Keratinocyte (primary cell): ENCODE results near the gene ZBTB7A. TPM values are rescaled to one million over a fixed set of nuclear protein-coding genes. Genes with fewer than 3 reads are reported as not detected.

ENCODE experiments used
- DNase-seq: peaks from one replicate; pipeline ENCODE4 v3.0.0-alpha.2; 2011; ENCODE audit warnings: low read depth, missing footprints, low spot score
- FAIRE-seq: peaks from 2 replicates; lab custom pipeline; 2011; peaks lifted over from hg19 to GRCh38; lab: Jason Lieb, UNC
- H2AFZ ChIP-seq: 2 replicates; pipeline ENCODE4 v1.6.0; 2012; ENCODE audit warnings: low read length, control low read depth, inconsistent platforms; ENCODE audit not compliant: control insufficient read depth
- H3K27ac ChIP-seq: 2 replicates; pipeline ENCODE4 v1.5.1; 2011; ENCODE audit warnings: low read length; ENCODE audit not compliant: control insufficient read depth, insufficient read depth
- H3K27me3 ChIP-seq: 3 replicates; pipeline ENCODE4 v1.6.0; 2011; ENCODE audit warnings: low read length; ENCODE audit not compliant: control insufficient read depth, insufficient read depth; ENCODE audit errors: extremely low read depth
- H3K36me3 ChIP-seq, 2 experiments: 2 replicates in 1 of 2; 3 replicates in 1 of 2; pipeline ENCODE4 v1.5.1; 2011; ENCODE audit warnings: low read length in 2 of 2, mild to moderate bottlenecking in 1 of 2; ENCODE audit not compliant: control insufficient read depth in 2 of 2, insufficient read depth in 2 of 2; ENCODE audit errors: extremely low read depth in 1 of 2
- H3K4me1 ChIP-seq: 3 replicates; pipeline ENCODE4 v1.5.1; 2011; ENCODE audit warnings: low read length; ENCODE audit not compliant: control insufficient read depth, insufficient read depth; ENCODE audit errors: extremely low read depth
- H3K4me2 ChIP-seq: 3 replicates; pipeline ENCODE4 v1.6.0; 2011; ENCODE audit warnings: low read depth, low read length; ENCODE audit not compliant: control insufficient read depth, insufficient read depth; ENCODE audit errors: extremely low read depth
- H3K4me3 ChIP-seq, 3 experiments: fragments of 200-600 bp in 1 of 3; sonication (generic) in 1 of 3; 2 replicates in 2 of 3; 3 replicates in 1 of 3; pipeline ENCODE4 v1.5.1; 2011 to 2016; ENCODE audit warnings: low read length in 3 of 3, mild to moderate bottlenecking in 3 of 3, control low read depth in 2 of 3, inconsistent platforms in 1 of 3, low read depth in 1 of 3, mixed read lengths in 1 of 3, mixed run types in 1 of 3, moderate library complexity in 1 of 3; ENCODE audit not compliant: control insufficient read depth in 2 of 3, insufficient read depth in 2 of 3; ENCODE audit errors: extremely low read depth in 1 of 3
- H3K79me2 ChIP-seq: 2 replicates; pipeline ENCODE4 v1.6.0; 2012; ENCODE audit warnings: low read length; ENCODE audit not compliant: control insufficient read depth, insufficient read depth
- H3K9ac ChIP-seq: 3 replicates; pipeline ENCODE4 v1.6.0; 2011; ENCODE audit warnings: low read length; ENCODE audit not compliant: control insufficient read depth, insufficient read depth; ENCODE audit errors: extremely low read depth
- H3K9me1 ChIP-seq: 3 replicates; pipeline ENCODE4 v1.6.0; 2011; ENCODE audit warnings: low read length; ENCODE audit not compliant: control insufficient read depth, insufficient read depth; ENCODE audit errors: extremely low read depth
- H3K9me3 ChIP-seq: 2 replicates; pipeline ENCODE4 v1.5.1; 2012; ENCODE audit warnings: low read depth, low read length; ENCODE audit not compliant: control insufficient read depth
- H4K20me1 ChIP-seq: 3 replicates; pipeline ENCODE4 v1.6.0; 2011; ENCODE audit warnings: low read length; ENCODE audit not compliant: control insufficient read depth, insufficient read depth; ENCODE audit errors: extremely low read depth
- EZH2 ChIP-seq: IDR thresholded peaks from one replicate; pipeline ENCODE4 v1.6.1; 2012; ENCODE audit warnings: inconsistent platforms, mild to moderate bottlenecking, low read length, moderate library complexity
- dilution Hi-C: fragments of 300-500 bp; cut with MboI; formaldehyde crosslinking; loops from one replicate; pipeline ENCODE4 v1.7.0; 2020; ENCODE audit warnings: low sequenced_read_pairs; ENCODE audit not compliant: extremely low pct_ligation_motif_present
- polyA plus RNA-seq, 5 experiments: library from polyadenylated mRNA; depleted of rRNA in 3 of 5; stranded (reverse) in 3 of 5; stranded (forward) in 1 of 5; unstranded in 1 of 5; fragments of >200 nt; gene quantifications; 1 replicate in 1 of 5; 2 replicates in 3 of 5; 3 replicates in 1 of 5; pipeline versions ENCODE4 v1.2.1 to v1.2.3, GENCODE V29; 2011 to 2012; ENCODE audit warnings: missing spikeins in 2 of 5, low read depth in 1 of 5, low replicate concordance in 1 of 5
- TF ChIP-seq, protein P1 (sequence below), 3 experiments: IDR thresholded peaks in 1 of 3; conservative IDR thresholded peaks in 1 of 3; optimal IDR thresholded peaks in 1 of 3; 2 replicates in 2 of 3; 3 replicates in 1 of 3; pipeline versions ENCODE3 to v1.5.1; 2011; ENCODE audit warnings: low read length in 3 of 3, mild to moderate bottlenecking in 3 of 3, moderate library complexity in 2 of 3, control low read depth in 1 of 3, inconsistent platforms in 1 of 3; ENCODE audit not compliant: insufficient read depth in 2 of 3; ENCODE audit errors: extremely low read depth in 1 of 3

Gene ZBTB7A
- polyA plus RNA-seq, 1 donor (not counting 4 experiments of a cell fraction or from before 2014, with no cell fraction given): 3.7 TPM

DNA sequence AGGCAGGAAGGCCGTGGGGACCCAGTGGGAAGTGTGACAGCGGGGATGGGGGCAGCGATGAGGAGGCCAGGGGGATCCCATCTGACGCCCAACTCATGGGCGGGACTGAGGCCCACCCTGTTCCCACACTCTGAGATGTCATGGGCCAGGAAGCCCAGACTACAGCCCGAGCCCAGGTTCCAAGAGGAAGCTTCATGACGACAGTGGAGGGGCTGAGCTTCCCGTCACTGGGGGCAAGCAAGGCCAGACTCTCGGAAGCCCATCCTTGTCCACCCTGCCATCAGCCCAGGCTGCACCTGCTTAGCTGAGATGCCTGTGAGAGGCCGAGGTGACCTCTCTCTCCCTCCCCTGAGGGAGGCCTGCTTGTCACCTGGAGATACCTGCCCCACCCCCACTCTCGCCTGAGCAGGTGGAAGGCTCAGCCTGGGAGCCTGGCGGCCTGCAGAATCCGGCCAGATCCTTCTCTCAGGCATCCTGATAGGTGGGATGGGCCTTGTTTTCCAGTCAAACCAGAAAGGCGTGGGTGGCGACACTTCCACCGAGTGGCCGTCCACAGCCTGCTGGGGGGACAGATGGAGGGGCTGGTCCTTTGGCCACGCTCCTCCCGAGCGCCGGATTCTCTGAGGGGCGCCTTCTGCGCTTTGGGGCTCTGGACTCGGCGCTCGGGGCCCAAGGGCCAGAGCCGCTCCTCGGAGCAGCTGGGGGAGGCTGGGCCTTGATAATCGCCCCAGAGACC is 4.8 kb downstream of the ZBTB7A start:
- H3K27ac ChIP-seq: peak overlapping the region; percentile 43
- H2AFZ ChIP-seq: no peak overlapping the region
- dilution Hi-C loops: no loop called here
- peaks cover 33% of the 10 kb centered on the region for H4K20me1 ChIP-seq
- H3K27me3 ChIP-seq: no peaks in the 10 kb centered on the region
- peaks cover 82% of the 10 kb centered on the region for H3K79me2 ChIP-seq
- no peaks in the 10 kb centered on the region for H3K9me3 ChIP-seq
- peak overlapping the region; percentile 60 for H3K9ac ChIP-seq
- peaks cover 62% of the 10 kb centered on the region for H3K4me1 ChIP-seq
- peak overlapping the region; percentile 77 for H3K4me2 ChIP-seq
- peaks cover 7 to 18% of the 10 kb centered on the region in 2 experiments for H3K36me3 ChIP-seq
- DNase-seq (no peak), FAIRE-seq (peak; percentile 9)
- peak overlapping the region; percentile 39 to 85 (median 57) for H3K4me3 ChIP-seq
- H3K9me1 ChIP-seq: no peaks in the 10 kb centered on the region
- TF ChIP-seq EZH2: no peak

DNA sequence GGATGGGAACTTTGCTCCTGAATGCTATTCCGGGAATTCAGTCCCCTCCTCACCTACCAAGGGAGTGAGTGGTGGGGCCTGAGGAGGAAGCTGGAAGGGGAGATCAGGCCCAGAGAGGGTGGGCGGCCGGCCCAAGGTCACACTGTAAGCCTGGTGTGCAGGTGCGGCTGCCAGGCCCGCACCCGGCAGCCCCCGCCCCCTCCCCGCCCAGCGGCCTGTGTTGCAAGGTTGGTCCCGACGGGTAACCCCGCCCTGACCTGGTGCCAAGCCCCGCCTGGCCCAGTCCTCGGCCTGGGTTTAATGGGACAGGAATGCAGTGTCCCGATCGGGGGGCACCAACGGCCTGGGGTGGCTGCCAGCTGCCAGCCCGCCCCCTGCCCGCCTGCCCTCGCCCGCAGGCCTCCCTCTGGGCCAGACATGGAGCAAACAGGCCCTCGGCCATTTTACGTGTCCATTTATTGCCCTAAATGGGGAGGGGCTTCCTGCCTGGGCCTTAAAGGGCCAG is 5.5 kb downstream of the ZBTB7A start:
- Histone ChIP-seq H2AFZ (no peak overlapping the region), H3K9ac (peak overlapping the region; percentile 60), H3K9me1 (no peaks in the 10 kb centered on the region), H3K79me2 (peaks cover 87% of the 10 kb centered on the region), H3K4me2 (peak overlapping the region; percentile 77), H3K36me3 (peaks cover 7 to 20% of the 10 kb centered on the region in 2 experiments), H3K4me1 (peaks cover 62% of the 10 kb centered on the region), H3K27me3 (no peaks in the 10 kb centered on the region), H4K20me1 (peaks cover 34% of the 10 kb centered on the region), H3K9me3 (no peaks in the 10 kb centered on the region), H3K27ac (peak overlapping the region; percentile 43), H3K4me3 (peak overlapping the region; percentile 39 to 57 (median 46))
- DNase-seq: no peak
- no peak for FAIRE-seq
- TF ChIP-seq, protein P1, sequence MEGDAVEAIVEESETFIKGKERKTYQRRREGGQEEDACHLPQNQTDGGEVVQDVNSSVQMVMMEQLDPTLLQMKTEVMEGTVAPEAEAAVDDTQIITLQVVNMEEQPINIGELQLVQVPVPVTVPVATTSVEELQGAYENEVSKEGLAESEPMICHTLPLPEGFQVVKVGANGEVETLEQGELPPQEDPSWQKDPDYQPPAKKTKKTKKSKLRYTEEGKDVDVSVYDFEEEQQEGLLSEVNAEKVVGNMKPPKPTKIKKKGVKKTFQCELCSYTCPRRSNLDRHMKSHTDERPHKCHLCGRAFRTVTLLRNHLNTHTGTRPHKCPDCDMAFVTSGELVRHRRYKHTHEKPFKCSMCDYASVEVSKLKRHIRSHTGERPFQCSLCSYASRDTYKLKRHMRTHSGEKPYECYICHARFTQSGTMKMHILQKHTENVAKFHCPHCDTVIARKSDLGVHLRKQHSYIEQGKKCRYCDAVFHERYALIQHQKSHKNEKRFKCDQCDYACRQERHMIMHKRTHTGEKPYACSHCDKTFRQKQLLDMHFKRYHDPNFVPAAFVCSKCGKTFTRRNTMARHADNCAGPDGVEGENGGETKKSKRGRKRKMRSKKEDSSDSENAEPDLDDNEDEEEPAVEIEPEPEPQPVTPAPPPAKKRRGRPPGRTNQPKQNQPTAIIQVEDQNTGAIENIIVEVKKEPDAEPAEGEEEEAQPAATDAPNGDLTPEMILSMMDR (optimal IDR thresholded peaks at IDR 0.05 in 1 of 3, IDR thresholded peaks at IDR 0.05 in 1 of 3, conservative IDR thresholded peaks at IDR 0.05 in 1 of 3; ENCODE audit: extremely low read depth in 1 of 3, insufficient read depth in 2 of 3, low read length in 3 of 3): no peak
- TF ChIP-seq EZH2: no peak
- dilution Hi-C loops: no loop called here
